Mucosa of descending colon (tissue), 3 donors: ENCODE data around the gene ATG9A. TPM values are rescaled to one million over a fixed set of nuclear protein-coding genes. Genes with fewer than 3 reads are reported as not detected.

Experiments used
- ATAC-seq: fragments of 200-7000 bp; cut with Tn5 transposase; one replicate; pipeline ENCODE4 v1.9.1; 2020; ENCODE audit warnings: mild to moderate bottlenecking, moderate library complexity
- DNase-seq, 3 donors: peaks; one replicate each; pipeline ENCODE4 v3.0.0-alpha.2; 2020
- H3K36me3 ChIP-seq: fragments of 200-600 bp; one replicate; pipeline ENCODE4 v1.8.0; 2021; ENCODE audit warnings: low read depth, mild to moderate bottlenecking
- H3K4me1 ChIP-seq: fragments of 200-600 bp; one replicate; pipeline ENCODE4 v1.8.0; 2021; ENCODE audit warnings: low read depth, mild to moderate bottlenecking
- H3K4me3 ChIP-seq: fragments of 200-600 bp; one replicate; pipeline ENCODE4 v1.8.0; 2021; ENCODE audit warnings: mild to moderate bottlenecking
- H3K9me3 ChIP-seq: fragments of 200-600 bp; one replicate; pipeline ENCODE4 v1.8.0; 2021; ENCODE audit warnings: mild to moderate bottlenecking
- intact Hi-C, 2 donors: fragments of 100-400 bp; cut with DNase I in 1 of 2; cut with micrococcal nuclease in 1 of 2; formaldehyde crosslinking; loops; one replicate each; pipeline versions ENCODE4 v1.11.0 to v1.11.1; 2022; cut with DNase I, micrococcal nuclease
- total RNA-seq, 3 donors: library from RNA; stranded (reverse); fragmentation: NEBNext Ultra II Directional in 2 of 3; extraction: Animal tissue kit (Norgen Biotek cat#: 25700) in 2 of 3; gene quantifications; one replicate each; pipeline versions ENCODE4 v1.2.1 to v1.2.4, GENCODE V29; 2021 to 2023
- TF ChIP-seq, protein P1 (sequence below): fragments of 200-600 bp; IDR thresholded peaks from one replicate; pipeline ENCODE4 v1.8.0; 2022; ENCODE audit warnings: antibody characterized with exemption, mild to moderate bottlenecking
- donor health status: DM: no; HTN: no; CAD: no; lungs with moderate emphysema.
- donor health status: DM: no; HTN: no; CAD: no.
- donor health status: DM: no; HTN: yes; CAD: no.

Gene ATG9A
- total RNA-seq, 3 donors from 2014 or later, result 51.9 to 74.3 (median 63.4) TPM

- Histone ChIP-seq H3K4me1 (peaks cover 25% of the 10 kb centered on the region), H3K9me3 (no peaks in the 10 kb centered on the region), H3K4me3 (no peak overlapping the region), H3K36me3 (no peaks in the 10 kb centered on the region)
- intact Hi-C loops, result no loop called here
- DNase-seq, result no peak
- no peak for ATAC-seq
- TF ChIP-seq, protein P1, sequence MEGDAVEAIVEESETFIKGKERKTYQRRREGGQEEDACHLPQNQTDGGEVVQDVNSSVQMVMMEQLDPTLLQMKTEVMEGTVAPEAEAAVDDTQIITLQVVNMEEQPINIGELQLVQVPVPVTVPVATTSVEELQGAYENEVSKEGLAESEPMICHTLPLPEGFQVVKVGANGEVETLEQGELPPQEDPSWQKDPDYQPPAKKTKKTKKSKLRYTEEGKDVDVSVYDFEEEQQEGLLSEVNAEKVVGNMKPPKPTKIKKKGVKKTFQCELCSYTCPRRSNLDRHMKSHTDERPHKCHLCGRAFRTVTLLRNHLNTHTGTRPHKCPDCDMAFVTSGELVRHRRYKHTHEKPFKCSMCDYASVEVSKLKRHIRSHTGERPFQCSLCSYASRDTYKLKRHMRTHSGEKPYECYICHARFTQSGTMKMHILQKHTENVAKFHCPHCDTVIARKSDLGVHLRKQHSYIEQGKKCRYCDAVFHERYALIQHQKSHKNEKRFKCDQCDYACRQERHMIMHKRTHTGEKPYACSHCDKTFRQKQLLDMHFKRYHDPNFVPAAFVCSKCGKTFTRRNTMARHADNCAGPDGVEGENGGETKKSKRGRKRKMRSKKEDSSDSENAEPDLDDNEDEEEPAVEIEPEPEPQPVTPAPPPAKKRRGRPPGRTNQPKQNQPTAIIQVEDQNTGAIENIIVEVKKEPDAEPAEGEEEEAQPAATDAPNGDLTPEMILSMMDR, result no peak
Observed at GRCh38 chr2:219173176-219173575, 56.3 kb downstream of the ATG9A start.

DNA sequence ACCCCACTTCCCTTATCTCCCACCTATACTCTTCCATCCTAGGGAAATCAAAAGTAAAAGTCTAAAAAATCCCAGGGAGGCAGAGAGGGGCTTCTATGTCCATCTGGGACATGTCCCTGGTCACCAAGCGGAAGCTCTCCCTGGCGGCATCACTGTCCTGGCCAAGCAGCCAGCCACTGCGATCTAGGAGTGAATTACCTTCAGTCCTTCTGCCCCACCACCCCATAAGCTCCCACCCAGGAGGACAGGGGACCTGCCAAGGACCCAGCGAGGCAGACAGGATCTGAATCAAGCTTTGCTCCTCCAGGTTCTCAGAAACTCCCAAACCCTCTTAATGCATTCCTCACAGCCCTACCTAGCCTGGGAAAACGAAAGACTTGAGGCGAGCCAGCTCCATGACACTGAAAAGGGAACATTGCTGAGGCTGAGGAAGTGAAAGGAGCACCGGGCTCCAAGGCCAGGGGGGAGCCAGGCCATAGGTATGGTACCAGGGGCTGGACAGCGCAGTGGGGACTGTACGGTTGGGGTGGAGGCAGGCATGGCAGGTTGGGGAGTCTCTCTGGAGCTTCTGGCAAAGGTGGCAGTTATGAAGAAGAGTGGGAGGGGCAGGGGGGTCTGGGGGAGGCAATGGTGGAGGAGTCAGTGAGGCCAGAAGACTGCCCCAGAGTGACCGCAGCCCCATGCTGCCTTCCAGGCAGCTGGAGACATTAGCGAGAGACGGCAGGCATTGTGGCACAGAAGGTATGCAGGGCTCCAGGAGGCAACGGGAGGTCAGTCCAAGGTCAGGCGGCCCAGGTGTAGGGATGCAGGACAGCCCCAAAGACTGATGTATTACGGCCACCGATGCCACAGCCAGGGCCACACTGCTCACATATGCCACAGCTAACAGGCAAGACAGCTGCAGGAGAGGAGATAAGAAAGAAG lies 56.9 kb downstream of the ATG9A start:
- Histone ChIP-seq H3K4me1 (peaks cover 25% of the 10 kb centered on the region), H3K36me3 (no peaks in the 10 kb centered on the region), H3K4me3 (no peak overlapping the region), H3K9me3 (no peaks in the 10 kb centered on the region)
- ATAC-seq (no peak), DNase-seq (no peak)
- intact Hi-C loops, result no loop called here
- TF ChIP-seq, protein P1, result no peak

DNA sequence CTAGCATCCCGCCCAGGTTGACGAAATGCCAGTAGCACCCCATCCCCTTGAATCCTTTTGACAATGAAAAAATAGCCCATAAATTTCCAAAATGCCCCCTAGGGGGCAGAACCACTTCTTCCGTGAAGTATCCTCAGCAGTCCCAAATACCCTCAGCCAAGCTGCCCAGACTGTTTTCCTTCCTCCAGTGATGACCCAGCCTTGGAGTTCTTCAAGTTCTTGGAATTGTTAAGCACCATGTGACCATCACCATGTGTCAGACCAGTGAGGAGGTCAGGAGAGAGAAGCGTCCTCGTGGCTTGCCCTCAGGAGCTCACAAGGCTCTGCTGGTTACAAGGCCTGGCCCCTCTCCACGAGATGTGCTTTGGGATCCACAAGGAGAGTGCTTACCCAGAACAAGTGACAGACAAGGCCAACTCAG lies 58.2 kb downstream of the ATG9A start:
- intact Hi-C loops, result no loop called here
- Histone ChIP-seq H3K36me3 (no peaks in the 10 kb centered on the region), H3K4me1 (peaks cover 25% of the 10 kb centered on the region), H3K9me3 (no peaks in the 10 kb centered on the region), H3K4me3 (no peak overlapping the region)
- peak in 1 of 3 donors; percentile 73 for DNase-seq
- peak; percentile 51 for ATAC-seq
- TF ChIP-seq, protein P1, result peak; percentile 40

- peak; percentile 60 for ATAC-seq
- Histone ChIP-seq H3K4me1 (peaks cover 16% of the 10 kb centered on the region), H3K4me3 (no peak within 1 kb of the TSS), H3K36me3 (no peaks in the 10 kb centered on the region), H3K9me3 (no peaks in the 10 kb centered on the region)
- intact Hi-C loops, result loop anchor here in 1 of 2 donors (10.0 kb wide), 2 partner anchors 45 to 135 kb away; partner anchors contain the start of genes ABCB6 and PTPRN
- TF ChIP-seq, protein P1, result no peak
- DNase-seq, result no peak
Observed at GRCh38 chr2:219169930-219170654, 59.3 kb downstream of the ATG9A start, which contains the start of gene SLC23A3. Gene SLC23A3, minus strand, starts transcription at chr2:219170029. Its CDS starts 45 bp downstream, at chr2:219169984.

Other genes starting within 250 kb of the ATG9A start
- 1 to 10 TPM in 2 of 3 donors, under 1 TPM in 1; 0.63 to 2.7 (median 1.8) TPM for gene FEV, start 244.5 kb downstream of the ATG9A start, total RNA-seq
- gene CRYBA2, start 236.2 kb downstream of the ATG9A start, total RNA-seq, result 1 to 10 TPM; 1.2 to 6.1 (median 5.0) TPM
- gene CFAP65, start 188.1 kb downstream of the ATG9A start, total RNA-seq, result under 1 TPM; 0.09 to 0.46 (median 0.27) TPM
- 10 to 100 TPM; 31.0 to 91.2 (median 57.6) TPM for gene IHH, start 168.7 kb downstream of the ATG9A start, total RNA-seq
- gene NHEJ1, start 68.8 kb downstream of the ATG9A start, total RNA-seq, result 10 to 100 TPM; 31.9 to 63.6 (median 41.7) TPM
- gene SLC23A3, start 59.6 kb downstream of the ATG9A start, total RNA-seq, result 10 to 100 TPM in 1 of 3 donors, 1 to 10 TPM in 2; 5.8 to 13.6 (median 7.6) TPM
- 100 to 1,000 TPM in 2 of 3 donors, 10 to 100 TPM in 1; 90.4 to 138 (median 110) TPM for gene CNPPD1, start 52.7 kb downstream of the ATG9A start, total RNA-seq
- gene RETREG2, start 51.4 kb downstream of the ATG9A start, total RNA-seq, result 100 to 1,000 TPM; 110 to 159 (median 110) TPM
- 10 to 100 TPM; 59.6 to 88.5 (median 66.0) TPM for gene ZFAND2B, start 22.9 kb downstream of the ATG9A start, total RNA-seq
- gene ABCB6, start 10.7 kb downstream of the ATG9A start, total RNA-seq, result 10 to 100 TPM in 2 of 3 donors, 1 to 10 TPM in 1; 6.7 to 21.3 (median 10.4) TPM
- gene ANKZF1, start 170 bp upstream of the ATG9A start, total RNA-seq, result 10 to 100 TPM; 38.6 to 65.2 (median 47.1) TPM
- 10 to 100 TPM in 1 of 3 donors, 1 to 10 TPM in 2; 4.2 to 10.8 (median 5.8) TPM for gene GLB1L, start 15.8 kb upstream of the ATG9A start, total RNA-seq
- 10 to 100 TPM; 29.7 to 37.3 (median 32.7) TPM for gene STK16, start 15.8 kb upstream of the ATG9A start, total RNA-seq
- not detected for gene TUBA4B, start 23.6 kb upstream of the ATG9A start, total RNA-seq
- gene TUBA4A, start 24.3 kb upstream of the ATG9A start, total RNA-seq, result 10 to 100 TPM; 69.7 to 75.3 (median 75.0) TPM
- gene DNAJB2, start 49.7 kb upstream of the ATG9A start, total RNA-seq, result 10 to 100 TPM; 61.0 to 71.0 (median 68.7) TPM
- gene PTPRN, start 79.8 kb upstream of the ATG9A start, total RNA-seq, result 10 to 100 TPM in 1 of 3 donors, 1 to 10 TPM in 1, under 1 TPM in 1; 0.72 to 13.0 (median 1.0) TPM
- not detected for gene RESP18, start 103.1 kb upstream of the ATG9A start, total RNA-seq
- 100 to 1,000 TPM in 2 of 3 donors, 10 to 100 TPM in 1; 75.7 to 127 (median 125) TPM for gene DNPEP, start 158.3 kb upstream of the ATG9A start, total RNA-seq
- 1,000 to 10,000 TPM in 1 of 3 donors, 100 to 1,000 TPM in 1, 10 to 100 TPM in 1; 65.4 to 4,715 (median 359) TPM for gene DES, start 188.7 kb upstream of the ATG9A start, total RNA-seq
- gene SPEG, start 205.2 kb upstream of the ATG9A start, total RNA-seq, result 100 to 1,000 TPM in 1 of 3 donors, 10 to 100 TPM in 1, 1 to 10 TPM in 1; 7.9 to 242 (median 22.2) TPM